22Rv1 (cell line): Measurements from ENCODE around the gene MATCAP1.

Experiments
- CTCF ChIP-seq: fragments of 450-650 bp; IDR thresholded peaks from 2 replicates; pipeline ENCODE4 v1.5.1; 2017; ENCODE audit warnings: mild to moderate bottlenecking
- ZFX ChIP-seq: fragments of 450-650 bp; IDR thresholded peaks from 2 replicates; pipeline ENCODE4 v1.6.1; 2017; ENCODE audit warnings: antibody characterized with exemption, borderline replicate concordance

- TF ChIP-seq CTCF (no peak), ZFX (no peak)
Observed at GRCh38 chr16:67146523-67147357, 37.0 kb downstream of the MATCAP1 start.
